HG03342 (cell line): ENCODE data around the gene CATSPERE.

ENCODE experiments used
- ATAC-seq: cut with Tn5 transposase; IDR thresholded peaks from one replicate; pipeline ENCODE4 v1.9.1; 2021; ENCODE audit warnings: mild to moderate bottlenecking, moderate library complexity; ENCODE audit not compliant: unreplicated experiment

CATSPERE gene

GRCh38 chr1:244615301-244615700, 154.2 kb downstream of the CATSPERE start:
- no peak for ATAC-seq

DNA sequence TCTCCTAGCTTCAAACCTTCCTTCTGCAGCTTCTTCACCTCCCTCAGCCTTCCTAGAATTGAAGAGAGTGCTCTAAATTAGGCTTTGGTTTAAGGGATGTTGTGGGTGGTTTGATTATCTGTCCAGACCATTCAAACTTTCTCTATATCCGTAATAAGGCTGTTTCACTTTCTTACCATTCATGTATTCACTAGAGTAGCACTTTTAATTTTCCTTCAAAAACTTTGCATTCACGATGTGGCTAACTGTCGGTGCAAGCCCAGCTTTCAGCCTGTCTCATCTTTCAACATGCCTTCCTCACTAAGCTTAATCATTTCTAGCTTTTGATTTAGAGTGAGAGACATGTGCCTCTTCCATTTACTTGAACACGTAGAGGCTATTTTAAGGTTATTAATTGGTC, 165.6 kb downstream of the CATSPERE start:
- no peak for ATAC-seq

DNA sequence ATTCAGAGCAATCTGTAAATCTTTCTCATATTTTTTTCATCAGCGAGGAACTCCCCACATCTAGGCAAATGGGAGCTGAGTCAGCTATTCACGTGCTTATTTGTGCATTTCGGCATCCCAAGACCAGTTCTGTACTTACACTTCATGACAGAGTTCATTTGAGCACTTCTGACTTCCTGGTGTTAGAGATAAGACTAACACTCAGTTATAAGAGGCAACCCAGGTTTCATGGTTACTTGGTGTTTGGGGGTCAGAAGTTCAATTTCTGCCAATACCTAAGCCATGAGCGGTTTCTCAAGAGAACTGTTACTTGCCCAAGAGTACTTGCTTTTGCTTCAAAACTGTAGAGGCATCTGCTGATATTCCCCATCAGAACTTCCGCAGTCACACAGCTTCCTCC, 167.7 kb downstream of the CATSPERE start:
- ATAC-seq, result no peak

DNA sequence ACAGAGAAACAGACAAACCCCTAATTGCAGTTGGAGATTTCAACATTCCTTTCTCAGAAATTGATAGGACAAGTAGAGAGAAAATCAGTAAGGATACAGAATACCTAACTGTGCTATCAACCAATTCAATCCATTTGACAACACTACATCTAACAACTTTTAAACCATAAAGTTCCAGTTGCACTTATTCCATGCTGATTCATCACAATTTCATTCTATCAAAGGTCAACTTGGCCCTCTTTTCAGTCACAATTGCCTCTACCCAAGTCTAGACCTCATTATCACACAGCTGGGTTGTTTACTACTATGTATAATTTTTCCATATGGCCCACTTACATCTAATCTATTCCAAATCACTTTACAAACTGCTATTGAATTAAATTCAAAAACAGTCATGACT, 172.1 kb downstream of the CATSPERE start:
- ATAC-seq, result no peak

DNA sequence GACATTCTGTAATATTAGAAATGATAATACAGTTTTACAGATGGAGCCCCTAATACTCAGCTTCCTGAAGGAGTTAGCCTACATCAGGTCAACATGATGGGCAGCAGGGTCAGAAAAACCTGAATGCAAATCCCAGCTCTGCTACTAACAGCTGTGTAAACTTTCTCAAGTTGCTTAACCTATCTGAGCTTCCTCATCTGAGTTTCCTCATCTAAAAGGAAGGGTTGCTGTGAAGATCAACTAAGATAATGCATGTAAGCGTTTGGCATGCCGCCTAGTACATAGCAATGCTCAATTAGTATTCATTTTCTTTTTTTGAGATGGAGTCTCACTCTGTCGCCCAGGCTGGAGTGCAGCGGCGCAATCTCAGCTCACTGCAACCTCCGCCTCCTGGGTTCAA, 173.5 kb downstream of the CATSPERE start:
- ATAC-seq, result no peak

DNA sequence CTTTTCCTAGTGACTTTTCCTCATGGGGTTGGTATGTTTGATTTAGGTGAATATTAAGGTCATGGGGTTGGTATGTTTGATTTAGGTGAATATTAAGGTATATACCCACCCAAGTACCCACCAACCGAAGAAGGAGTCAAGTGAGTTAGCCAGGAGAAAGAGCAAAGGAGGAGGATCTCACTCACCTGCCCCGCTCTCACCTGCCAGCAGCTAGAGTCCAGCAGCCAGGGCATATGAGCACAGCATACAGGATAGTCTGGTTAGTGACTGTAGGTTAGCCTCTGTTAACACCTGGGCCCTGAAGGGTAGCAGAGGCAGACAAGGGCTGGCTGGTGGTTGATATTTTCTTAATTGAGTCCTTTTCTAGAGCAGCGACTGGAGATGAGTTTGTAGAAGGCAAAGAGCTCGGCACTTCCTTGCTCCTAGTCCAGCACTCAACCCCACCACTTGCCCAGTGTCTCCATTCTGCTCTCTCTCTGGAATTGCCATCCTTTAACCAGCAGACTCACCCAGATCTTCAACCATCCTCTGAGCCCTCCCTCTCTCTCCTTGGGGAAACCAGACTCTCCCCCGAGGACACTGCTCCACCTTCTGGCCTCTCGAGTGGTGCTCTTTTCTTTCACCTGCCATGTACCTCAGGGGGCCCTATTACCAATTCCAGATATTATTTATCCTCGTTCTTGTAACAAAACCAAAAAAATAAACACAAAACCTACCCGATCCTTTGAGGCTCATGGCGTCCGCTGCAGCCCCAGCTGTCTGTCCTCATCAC, 175.6 kb downstream of the CATSPERE start:
- ATAC-seq, result no peak

DNA sequence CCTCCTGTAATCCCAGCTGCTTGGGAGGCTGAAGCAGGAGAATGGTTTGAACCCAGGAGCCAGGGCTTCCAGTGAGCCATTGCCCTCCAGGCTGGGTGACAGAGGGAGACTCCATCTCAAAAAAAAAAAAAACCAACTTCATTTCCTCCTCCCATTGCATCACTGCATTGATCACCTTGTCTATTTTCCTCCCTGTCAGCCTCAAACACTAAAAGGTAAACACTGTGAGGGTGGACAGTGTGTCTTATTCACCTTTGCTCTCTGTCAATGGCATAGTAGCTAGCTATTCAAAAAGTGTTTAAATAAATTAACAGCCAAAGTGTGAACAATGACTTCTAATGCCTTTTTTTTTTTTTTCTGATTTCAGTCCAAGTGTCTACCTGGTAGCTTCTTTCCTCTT, 178.5 kb downstream of the CATSPERE start:
- no peak for ATAC-seq

- no peak for ATAC-seq
Observed at GRCh38 chr1:244640917-244641316, 179.8 kb downstream of the CATSPERE start.

DNA sequence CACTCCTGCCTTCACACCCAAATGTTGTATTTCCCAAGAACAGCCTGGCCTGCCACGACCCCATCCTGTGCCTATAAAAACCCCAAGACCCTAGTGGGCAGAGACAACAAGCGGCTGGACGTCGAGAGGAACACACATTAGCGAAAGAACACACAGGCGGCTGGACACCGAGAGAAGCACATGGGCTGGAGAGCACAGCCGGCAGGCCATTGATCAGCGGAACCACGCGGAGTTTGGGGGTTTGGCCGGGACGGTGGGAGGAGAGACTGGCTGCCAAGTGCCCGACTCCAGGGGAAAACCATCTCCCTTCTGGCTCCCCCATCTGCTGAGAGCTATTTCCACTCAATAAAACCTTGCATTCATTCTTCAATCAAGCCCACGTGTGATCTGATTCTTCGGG, 181.5 kb downstream of the CATSPERE start:
- ATAC-seq, result no peak

- no peak for ATAC-seq
Observed at GRCh38 chr1:244642988-244643387, 181.9 kb downstream of the CATSPERE start.

DNA sequence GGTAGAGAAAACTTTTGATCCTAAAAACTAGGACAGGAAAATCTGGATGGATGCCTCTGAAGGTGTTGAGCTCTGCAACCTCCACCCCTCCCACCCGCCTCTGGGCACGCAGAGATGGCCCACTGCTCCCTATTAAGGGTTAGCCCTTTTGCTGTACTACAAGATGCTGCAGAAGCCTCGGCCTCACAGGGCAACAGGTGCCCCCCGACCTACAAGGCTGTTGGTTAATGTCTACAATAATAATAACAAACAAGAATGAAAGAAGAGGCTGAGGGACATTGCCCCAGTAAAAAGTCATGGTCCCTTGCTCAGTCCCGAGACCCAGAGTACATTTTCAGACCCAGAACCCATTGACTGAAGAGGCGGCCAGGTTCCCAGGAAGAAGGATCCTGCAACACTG, 184.3 kb downstream of the CATSPERE start:
- ATAC-seq, result no peak

- no peak for ATAC-seq
Observed at GRCh38 chr1:244645890-244646289, 184.8 kb downstream of the CATSPERE start.

GRCh38 chr1:244647819-244648218, 186.7 kb downstream of the CATSPERE start:
- ATAC-seq, result no peak

GRCh38 chr1:244651956-244652622, 191.0 kb downstream of the CATSPERE start:
- ATAC-seq, result no peak

DNA sequence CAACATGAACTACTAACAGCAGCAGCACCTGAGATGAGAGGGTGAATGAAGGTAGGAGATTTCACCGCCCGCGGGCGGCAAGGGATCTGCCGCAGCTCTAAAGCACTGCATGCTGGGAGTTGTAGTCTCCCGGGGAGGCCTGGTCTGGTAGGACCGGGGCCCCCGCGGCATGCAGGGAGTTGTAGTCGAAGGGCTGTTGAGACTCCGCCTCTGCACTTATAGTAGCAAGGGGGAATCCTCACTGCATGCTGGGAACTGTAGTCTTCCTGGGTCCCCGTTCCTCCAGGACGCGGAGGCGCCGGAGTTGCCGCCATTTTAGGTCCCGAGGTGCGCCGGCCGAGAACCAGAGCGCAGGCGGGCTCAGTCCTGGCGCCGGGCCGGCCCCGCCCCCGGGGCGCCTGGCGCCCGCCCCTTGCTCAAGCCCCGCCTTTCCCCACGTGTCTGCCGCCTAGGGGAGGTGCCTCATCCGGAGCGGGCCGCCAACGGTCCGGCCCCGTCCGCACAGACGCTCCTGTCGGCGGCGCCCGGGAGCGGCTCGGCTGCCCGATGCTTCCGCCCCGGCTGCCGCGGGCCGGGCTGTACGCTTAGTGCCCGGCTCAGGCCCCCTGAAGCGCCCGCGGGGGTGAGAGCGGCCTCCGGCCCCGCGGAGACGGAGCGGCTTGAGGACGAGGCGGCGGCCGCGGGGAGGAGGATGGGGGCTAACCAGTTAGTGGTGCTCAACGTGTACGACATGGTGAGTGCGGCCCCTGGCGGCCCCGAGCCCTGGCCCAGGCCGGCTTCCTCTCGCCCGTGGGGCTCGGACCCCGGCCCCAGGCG, 191.8 kb downstream of the CATSPERE start, which contains the start of gene DESI2:
DESI2 (plus strand) TSS at position 504 of the 816 bp plus-strand sequence; CDS start at position 692, 188 bp downstream.
- ATAC-seq, result peak; percentile 96

- ATAC-seq, result no peak
Observed at GRCh38 chr1:244653439-244654107, 192.5 kb downstream of the CATSPERE start.

GRCh38 chr1:244654108-244655038, 193.3 kb downstream of the CATSPERE start:
- no peak for ATAC-seq

- no peak for ATAC-seq
Observed at GRCh38 chr1:244655186-244655585, 194.1 kb downstream of the CATSPERE start.

DNA sequence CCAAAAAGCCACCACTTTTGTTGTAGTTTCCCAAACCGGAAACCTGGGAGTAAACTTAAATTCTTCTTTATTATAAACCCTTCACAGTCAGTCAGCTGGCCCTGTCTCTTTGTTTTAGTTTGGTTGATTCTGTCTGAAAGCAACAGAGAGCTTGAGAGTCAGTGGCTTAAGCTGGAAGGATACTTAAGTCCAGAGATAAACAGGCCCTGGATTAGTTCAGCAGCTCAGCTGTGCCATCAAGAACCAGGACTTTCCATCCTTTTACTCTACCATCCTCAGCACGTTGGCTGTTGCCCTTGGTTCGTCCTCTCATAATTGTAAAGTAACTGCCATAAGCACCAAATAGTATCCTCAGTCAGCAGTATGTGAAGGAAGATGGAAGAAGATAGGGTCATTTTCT, 196.3 kb downstream of the CATSPERE start:
- ATAC-seq, result no peak

DNA sequence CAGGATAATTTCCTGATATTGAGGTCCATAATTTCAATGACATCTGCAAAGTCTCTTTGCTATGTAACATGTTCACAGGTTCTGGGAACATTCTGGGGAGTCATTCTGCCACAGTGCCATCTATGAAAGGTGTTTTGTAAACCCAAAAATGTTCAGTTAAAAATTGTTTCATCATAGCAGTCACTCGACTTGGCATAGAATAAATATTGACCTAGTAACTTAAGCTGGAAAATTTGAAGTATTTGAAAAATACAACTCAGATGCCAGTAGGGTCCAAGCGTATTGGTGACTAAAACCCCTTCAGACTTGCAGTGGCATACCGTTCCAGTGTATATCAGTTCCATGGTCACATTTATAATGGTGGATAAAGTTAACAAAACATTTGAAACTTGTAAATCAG, 198.6 kb downstream of the CATSPERE start:
- no peak for ATAC-seq
